Activated CD4-positive, alpha-beta T cell treated with anti-CD3 and anti-CD28 coated beads, Interleukin-2, amount 50 U/mL, for 4 hours (primary cell): ENCODE measurements around the gene SH2D3A.
"Not testable (repeated sequence)": the region's sequence is repeated elsewhere in the genome, so short reads cannot be mapped to it uniquely, and the experiment has no call there.

Experiments
- DNase-seq, 2 experiments: peaks; one replicate each; pipeline ENCODE4 v3.0.0-alpha.2; 2020

SH2D3A gene

DNA sequence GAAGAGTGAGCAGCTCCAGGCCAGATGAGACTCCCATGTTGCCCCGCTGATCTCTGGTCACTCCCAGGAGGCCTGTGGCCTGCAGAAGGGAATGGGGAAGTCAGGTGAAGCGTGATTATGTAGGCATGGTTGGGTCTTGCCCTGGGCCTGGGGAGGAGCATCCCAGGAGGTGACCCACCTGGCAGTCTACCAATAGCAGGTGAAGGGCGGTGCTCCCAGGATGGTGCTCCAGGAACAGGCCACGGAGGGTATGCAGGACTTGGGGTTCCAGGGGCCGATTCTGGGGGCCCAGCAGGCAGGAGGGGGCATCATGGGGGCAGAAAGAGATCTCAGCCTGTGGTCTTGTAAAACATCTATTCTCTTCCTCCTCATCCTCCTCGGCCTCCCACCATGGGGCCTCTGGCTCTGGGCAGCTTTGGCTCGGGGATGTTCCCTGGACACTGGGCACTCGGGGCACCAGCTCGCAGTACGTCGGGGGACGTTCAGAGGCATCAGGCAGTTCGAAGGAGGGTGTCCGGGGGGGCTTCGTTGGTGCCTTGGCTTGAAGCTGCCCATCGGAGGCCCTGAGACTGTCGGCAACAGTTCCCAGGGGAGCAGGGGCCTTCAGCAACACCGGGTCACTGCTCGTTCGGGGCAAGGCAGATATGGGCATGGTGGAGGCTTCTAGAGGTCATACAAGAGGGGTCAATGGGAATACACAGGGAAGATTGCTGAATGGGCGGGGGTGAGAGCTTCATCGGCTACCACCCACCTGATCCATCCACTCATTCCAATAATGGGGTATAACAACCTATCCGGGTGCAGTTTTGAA lies 12.4 kb downstream of the SH2D3A start:
- no peak for DNase-seq

DNA sequence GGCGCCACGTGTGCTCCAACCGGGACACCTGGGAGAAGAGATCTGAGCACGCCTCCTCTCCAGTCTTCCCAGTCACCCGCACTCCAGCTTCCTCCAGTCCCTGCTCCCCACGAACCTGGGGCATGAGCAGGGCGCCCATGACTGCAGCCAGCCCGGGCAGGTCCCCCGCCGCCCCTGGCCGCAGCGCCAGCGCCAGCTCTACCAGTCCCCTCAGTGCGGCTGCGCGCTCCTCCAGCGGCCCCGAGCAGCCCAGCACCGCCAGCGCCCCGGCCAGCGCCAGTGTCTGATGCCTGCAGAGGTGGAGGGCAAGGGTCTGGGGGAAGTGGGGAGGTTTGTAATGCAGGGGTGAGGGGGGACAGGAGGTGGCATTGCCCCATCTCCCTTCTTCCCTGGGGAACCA lies 13.1 kb downstream of the SH2D3A start:
- no peak for DNase-seq

DNA sequence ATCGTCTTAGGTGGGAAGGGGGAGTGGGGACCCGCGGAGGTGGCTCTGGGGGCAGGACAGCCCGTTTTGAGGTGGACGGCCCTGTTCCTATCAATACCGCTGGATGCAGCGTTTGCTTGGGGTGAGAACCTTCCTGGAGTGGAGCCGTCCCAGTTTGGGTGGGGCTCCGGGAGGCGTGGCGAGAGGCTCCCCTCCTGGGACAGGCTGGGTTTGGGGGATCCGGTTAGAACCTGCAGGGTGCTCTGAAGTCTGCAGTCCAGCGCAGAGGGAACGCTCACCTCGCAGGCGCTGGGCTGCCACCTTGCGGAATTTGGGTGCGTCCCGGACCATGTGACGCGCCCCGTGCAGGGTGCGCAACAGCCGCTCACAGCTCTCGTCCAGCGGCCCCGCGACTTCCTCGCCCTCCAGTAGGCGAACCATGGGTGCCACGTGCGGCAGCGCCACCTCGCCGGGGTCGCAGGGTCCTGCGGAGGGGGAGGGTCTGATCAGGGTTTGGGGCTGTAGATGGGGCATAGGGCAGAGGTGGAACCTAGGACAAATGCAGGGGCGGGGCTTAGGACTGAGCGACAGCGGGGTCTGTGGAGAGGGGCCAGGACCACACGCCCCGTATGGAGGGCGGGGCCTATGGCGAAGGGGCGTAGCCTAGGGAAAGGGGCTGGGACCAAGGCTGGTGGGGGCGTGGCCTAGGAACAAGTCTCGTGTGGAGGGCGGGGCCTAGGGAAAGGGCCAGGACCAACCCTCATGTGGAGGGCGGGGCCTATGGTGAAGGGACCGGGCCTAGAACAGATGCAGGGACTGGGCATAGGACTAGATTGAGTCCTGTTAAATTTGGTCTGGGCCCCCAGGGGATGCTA lies 13.8 kb downstream of the SH2D3A start:
- DNase-seq: peak; percentile 61 to 68

DNA sequence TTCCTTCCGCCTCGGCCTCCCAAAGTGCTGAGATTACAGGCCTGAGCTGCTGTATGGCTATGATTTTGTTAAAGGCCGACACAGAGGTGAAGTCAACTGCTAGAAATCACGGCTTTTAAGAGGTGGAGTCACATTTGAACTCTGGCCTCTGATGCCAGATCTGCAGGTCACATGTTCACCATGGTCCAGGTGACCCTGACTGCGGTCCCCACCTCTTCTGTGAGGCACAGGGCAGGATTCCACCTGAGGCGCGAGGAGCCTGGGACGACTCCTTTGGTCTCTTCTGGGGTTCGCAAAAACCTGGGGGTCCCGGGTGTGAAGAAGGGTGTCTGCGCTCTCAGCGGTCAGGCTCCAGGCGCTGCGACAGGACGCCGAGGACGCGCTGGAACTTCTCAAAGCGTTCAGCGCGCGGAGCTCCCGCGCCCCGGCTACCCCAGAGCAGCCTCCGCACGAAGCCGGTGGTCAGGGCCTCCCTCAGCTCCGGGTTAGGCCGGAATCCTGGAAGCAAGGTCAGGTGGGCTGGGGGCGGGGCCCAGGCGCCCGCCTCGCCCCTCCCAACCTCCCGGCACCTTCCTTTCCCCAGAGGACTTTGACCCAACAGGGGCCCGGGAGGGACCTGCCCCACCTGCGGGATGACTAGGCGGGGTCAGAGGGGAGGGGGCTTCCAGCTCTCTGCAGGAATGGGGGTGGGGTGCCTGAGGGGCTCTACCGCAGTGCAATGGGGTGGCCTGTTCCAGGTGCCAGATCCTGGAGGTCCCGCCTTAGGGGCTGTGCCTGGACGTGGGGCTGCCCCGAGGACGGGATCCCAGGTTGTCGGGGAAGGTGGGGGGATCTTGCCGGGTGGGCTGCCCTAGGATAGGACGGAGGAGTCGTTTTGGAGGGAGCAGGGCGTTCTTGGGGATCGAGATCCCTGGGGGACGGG lies 14.7 kb downstream of the SH2D3A start:
- DNase-seq: no peak

DNA sequence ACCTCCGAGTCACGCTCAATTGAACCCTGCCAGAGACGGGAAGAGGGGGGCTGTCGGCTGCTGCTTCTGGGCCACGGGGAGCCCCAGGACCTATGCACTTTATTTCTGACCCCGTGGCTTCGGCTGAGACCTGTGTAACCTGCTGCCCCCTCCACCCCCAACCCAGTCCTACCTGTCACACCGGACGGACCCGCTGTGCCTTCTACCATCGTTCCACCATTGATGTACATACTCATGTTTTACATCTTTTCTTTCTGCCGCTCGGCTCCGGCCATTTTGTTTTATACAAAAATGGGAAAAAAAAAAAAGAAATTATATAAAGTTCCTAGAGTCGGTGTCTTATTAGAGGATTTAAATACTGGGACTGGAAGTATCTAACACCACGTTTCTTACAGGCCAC lies 16.0 kb downstream of the SH2D3A start:
- DNase-seq: no peak

DNA sequence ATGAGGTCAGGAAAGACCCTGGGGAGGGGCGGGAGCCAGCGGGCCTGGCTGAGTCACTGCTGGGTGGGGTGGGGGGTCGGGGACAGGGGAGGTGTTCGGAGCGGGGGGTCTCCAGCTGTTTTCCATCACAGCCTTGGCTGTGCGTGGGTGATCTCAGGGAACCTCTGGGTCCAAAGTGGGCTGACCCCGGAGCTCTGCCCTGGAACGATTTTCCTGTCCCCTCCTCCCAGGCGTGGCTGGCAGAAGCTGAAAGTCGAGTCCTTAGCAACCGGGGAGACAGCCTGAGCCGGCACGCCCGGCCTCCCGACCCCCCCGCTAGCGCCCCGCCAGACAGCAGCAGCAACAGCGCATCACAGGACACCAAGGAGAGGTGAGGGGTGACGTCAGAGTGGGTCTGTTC lies 17.2 kb downstream of the SH2D3A start:
- no peak for DNase-seq

DNA sequence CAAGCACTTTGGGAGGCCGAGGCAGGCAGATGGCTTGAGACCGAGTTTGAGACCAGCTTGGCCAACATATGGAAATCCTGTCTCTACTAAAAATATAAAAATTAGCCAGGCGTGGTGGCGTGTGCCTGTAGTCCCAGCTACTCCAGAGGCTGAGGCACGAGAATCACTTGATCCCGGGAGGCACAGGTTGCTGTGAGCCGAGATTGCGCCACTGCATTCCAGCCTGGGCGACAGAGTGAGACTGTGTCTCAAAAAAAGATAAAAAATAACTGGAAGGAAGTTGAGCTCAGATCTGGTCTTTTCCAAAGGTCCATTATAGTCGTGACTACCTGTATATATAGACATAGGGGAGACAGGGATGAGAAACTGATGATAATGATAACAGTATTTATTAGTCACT lies 18.7 kb downstream of the SH2D3A start:
- DNase-seq: not testable (repeated sequence)

DNA sequence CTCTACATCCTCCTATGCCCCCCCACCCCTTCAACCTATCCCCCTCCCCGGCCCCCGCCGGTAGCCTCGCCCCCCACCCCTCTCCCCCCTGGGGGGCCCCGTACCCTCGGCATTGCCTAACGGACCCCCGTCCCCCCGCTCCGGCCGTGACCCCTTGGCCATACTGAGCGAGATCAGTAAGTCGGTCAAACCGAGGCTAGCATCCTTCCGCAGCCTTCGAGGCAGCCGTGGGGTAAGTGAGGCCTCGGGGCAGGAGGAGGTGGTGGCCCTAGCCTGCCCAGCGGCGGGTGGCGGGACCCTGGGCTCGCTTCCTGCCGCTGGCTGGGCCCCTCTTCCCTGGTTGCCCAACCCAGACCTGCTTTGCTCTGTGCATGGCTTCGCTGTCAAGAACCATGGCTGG lies 21.3 kb downstream of the SH2D3A start:
- DNase-seq: no peak

DNA sequence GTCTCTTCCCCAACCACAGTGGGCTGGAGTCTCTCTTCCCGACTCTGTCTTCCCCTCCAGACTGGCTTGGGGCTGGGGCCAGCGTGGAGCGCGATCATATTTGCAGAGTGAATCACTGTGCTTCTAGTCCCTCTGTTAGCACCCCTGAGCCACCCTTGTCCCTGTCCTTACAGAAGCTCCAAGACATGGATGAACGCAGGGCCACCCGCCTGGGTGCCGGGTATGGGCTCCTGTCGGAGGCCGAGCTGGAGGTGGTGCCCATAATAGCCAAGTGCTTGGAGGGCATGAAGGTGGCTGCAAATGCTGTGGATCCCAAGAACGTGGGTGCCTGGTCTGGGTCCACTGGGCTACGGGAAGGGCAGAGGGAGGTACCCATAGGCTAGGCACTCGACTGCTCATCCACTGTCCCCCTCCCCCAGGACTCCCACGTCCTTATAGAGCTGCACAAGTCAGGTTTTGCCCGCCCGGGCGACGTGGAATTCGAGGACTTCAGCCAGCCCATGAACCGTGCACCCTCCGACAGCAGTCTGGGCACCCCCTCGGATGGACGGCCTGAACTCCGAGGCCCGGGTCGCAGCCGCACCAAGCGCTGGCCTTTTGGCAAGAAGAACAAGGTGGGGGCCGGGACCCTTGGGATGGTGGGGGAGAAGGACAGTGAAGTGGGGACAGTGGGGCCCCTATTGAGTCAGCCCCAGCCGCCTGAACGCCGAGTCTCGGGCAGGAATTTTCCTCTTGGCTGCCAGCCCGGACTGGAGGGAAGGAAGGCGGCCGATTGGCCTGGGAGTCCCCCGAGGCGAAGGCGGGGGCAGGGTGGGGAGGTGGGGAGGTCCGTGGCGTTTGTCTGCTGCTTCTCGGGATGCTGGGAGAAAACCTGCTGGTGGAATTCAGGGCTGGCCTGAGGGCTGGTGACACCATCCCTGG lies 22.6 kb downstream of the SH2D3A start:
- DNase-seq: no peak

DNA sequence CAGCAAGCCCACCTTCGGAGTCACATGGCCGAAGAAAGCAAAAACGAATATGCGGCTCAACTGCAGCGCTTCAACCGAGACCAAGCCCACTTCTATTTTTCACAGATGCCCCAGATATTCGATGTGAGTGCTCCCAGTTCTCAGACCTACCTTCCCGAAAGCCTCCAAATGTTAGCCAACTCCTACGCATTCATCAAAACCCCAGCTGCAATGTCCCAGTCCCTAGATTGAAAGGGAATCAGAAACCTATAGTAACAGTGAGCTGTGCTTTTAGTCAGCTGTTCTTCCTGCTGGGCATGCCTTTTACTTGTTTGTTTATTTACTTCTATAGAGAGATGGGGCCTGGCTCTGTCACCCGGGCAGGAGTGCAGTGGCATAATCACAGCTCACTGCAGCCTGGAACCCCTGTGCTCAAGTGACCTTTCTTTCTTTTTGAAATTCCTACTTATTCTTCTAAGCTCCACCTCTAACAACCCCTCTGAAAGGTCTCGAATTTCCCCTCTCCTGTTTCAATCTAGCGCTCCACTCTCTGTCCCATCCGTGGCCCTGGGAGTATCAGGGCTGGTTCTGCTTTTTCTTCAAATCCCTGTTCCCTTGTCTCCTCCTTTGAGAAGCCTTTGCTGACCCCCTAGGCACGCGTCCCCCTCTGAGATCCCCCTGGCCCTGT lies 23.4 kb downstream of the SH2D3A start:
- no peak for DNase-seq

DNA sequence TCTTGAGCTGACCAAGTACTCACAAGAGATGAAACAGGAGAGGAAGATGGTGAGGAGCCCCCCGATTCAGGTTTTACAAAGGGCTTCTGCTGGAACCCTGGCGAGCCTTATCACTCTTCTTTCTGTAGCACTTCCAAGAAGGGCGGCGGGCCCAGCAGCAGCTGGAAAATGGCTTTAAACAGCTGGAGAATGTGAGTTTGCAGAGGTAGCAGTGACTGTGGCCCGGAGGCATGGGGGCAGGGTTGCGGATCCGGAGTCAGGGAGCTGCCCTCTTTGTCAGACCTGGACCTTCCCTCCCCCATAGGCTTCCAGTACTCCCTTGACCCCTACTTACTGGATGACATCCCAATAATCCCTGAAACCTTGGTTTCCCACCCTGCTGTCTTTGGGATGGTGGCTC lies 24.2 kb downstream of the SH2D3A start:
- no peak for DNase-seq

DNA sequence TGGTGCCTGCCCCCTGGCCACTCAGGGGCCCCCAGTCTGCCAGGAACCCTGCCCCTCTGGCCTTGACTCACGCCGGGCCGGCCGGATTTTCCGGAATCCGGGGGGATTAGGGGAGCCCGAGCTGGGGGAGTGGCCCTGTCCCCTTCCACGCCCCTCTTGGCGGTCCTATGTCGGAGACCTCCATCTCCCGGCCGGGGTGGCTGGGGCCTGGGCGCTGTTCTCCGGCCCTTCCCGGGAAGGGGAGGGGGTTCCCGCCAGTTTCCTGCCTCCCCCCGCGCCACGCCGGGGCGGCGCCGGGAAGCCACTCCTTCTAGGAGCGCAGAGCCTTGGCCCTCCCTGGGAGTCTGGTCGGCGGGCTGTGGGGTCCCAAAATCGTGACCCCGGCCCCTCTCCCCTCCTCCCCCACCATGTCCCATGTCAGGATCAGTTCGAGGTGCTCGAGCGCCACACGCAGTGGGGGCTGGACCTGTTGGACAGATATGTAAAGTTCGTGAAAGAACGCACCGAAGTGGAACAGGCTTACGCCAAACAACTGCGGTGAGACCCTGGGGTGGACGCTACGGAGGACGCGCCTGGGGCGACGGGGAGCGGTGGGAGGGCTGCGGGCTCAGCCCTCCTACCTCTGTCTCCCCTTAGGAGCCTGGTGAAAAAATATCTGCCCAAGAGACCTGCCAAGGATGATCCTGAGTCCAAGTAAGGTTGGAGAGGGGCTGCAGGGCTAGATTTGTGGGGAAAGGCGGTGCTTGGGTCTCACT lies 26.5 kb downstream of the SH2D3A start:
- no peak for DNase-seq

DNA sequence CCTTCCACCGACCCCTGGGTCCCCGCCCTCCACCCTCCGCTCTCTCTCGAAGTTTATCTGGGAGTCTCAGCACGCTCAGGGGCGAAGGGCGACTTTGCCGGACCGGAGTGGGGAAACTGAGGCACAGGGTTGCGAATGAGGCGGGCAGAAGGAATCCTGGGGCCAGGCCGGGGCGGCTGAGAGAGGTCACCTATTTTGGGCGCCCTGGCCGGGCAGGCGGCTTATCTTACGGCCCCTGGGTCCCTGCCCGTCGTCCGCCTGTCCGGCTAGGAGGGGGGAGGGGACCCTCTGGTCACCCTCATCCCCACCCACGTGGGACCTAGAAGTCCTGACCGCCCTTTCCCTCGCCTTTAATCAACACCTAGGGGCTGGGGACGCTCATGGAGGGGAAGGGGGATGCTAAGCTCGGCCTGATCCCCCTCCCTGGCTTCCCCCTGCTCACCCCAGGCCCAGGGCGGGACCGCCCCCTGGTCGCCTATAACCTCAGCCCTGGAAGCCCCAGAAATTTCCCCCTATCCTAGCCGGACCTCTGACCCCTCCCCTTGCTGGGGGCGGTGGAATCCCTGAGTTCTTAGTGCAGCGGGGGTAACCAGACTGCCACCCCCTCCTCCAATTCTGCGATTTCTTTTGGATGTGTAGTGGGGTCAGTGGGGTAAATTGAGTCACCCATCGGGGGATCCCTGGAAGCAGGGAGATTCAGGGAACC lies 27.2 kb downstream of the SH2D3A start:
- DNase-seq: no peak

DNA sequence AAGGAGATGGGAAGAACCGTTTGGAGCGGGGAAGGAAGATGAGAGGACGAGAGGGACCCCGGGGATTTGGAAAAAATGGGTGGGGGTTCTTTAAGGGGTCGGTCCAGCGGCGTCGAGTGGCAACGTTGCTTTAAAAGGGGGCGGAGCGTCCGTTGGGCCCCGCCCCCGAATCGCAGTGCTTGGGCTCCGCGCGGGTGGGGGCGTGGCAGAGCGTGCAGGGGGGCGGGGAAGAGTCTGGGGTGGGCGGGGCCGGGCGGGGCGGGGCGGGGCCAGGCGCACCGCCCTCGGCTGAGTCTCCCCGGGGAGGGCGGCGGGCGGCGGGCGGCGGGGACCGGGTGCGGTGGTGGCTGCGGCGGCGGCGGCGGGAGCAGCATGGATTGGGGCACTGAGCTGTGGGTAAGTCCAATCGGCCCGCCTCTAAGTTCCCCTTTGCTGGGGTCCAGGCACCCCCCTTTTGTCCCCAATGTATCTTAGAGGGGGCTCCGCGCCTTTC lies 27.8 kb downstream of the SH2D3A start, which contains the start of gene TRIP10:
Gene TRIP10, plus strand, starts transcription at position 291 of the 493 bp plus-strand sequence. Its CDS starts 82 bp downstream, at position 373.
- DNase-seq: peak; percentile 72 to 73

DNA sequence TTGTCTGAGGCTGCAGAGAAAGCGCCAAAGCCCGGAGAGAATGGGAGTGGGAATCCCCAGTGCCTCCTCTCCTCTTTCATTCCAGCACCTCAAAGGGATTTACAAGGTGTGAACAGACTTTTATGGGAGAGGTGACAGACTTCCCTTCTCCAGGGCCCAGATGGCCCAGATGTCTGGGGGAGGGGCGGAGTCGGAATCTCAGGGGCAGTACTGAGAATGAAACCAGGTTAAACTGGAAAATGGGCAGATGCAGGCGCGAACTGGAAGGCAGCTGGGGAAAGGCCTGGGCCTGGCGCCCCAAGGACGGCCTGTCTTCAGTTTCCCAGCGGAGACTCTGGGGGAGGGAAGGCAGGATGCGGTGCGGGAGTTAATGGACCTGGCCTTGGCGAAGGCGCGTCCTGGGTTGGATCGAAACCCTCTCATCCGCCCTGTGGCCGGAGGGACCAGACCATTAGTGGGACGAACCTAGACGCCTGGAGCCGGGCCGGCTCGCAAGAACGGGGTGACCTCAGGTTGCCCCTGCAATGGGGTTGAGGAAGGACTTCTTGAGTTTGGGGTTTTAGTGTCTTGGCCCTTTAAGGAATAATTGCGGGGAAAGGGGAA lies 28.3 kb downstream of the SH2D3A start:
- peak in 1 of 2 experiments; percentile 12 for DNase-seq

DNA sequence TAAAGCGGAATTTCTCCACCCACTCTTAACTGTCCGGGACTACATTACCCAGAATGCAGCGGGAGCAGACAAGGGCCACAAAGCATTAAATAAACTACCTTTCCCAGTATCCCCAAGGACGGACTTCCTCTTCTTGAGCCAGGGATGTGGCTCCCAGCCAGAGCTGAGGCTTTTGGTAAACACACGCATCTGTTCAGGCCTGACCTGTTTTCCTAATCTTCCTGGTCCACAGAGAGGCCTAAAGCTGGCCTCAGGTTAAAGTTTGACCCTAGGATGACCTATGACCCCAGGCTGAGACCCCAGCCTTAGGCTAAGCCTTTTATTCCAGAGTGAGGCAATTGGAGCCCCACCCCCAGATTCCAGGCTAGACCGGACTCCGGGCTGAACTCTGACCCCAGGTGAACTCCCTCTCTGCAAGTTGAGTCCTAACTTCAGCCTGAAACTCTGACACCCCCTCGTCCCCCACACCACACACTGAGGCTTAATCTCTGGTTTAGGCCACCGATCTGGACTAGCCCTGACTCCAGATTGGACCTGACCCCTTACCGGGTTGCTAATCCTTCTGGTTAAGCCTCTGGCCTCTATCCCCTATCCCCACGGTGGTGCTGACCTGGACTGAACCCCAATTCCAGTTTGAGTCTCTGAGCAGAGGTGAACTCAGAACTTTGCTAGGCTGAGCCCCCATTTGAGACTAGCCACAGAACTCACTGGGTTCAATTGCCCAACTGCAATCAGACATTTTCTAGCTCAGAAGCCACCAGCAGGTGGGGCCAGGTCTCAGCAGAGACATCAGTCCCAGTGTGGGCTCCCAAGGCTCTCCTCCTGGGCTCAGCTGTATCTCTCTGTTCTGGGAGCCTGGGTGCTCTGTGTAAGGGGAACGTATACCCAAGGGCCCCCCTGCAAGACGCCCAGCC lies 29.1 kb downstream of the SH2D3A start:
- peak; percentile 73 to 74 for DNase-seq

DNA sequence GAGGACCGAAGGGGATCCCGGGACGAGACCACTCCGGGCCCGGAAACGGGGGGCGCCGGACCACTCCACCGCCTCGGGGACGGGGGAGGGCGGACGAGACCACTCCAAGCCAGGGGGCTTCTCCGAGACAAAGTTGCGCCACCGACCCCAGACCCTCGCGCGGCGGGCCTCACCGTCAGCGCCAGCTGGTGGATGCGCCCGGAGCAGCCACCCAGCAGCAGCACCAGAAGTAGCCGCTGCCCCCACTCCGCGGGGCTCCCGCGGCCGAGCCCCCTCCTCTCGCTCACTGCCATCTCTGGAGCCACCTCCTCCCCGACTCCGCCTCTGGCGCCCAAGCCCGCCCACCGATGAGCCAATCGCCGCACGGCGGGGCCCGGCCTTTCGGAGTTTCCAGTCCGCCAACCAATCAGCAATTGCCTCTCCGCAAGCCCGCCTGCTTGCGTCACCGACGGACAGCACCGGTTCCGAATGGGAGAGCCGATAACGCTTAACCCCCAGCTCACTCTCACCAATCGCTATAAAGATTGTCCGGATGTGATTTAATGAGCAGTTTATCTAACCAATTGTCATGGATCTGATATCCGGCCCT lies 29.9 kb downstream of the SH2D3A start, which contains the start of gene GPR108:
Gene GPR108, minus strand, starts transcription at position 297 of the 589 bp plus-strand sequence. Its CDS starts 4 bp downstream, at position 293.
- peak; percentile 98 to 99 for DNase-seq
